ENCODE measurements around the gene CHST11. TPM values are rescaled to one million over a fixed set of nuclear protein-coding genes. Genes with fewer than 3 reads are reported as not detected.

The CHST11 gene
- total and polyA plus RNA-seq, 2 of the 4 experiments (the other 2 are of a cell fraction), result 1.4 to 2.7 TPM

DNA sequence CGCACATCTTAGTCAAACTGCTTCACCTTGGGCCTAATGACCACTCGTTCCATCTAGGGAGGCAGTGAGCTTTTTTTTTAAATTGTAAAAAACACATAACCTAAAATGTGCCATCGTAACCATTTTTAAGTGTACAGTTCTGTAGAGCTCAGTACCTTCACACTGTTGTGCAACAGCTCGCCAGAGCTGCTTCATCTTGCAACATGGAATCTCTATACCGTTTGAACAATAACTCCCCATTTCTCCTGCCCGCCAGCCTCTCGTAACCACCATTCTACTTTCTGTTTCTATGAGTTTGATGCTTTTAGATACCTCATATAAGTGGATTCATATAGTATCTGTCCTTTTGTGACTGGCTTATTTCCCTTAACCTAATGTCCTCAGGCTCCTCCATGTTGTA, 196.2 kb downstream of the CHST11 start:
- dilution Hi-C loops (cut with HindIII; ENCODE audit: low sequenced_read_pairs, unreplicated experiment), result no loop called here
- Histone ChIP-seq H3K4me1 (ENCODE audit: control insufficient read depth, insufficient read depth, low read length) (no peaks in the 10 kb centered on the region), H3K14ac (replicated peaks; ENCODE audit: low read depth, low read length) (no peak overlapping the region), H3K18ac (ENCODE audit: low read depth, low read length) (no peak overlapping the region), H4K91ac (ENCODE audit: insufficient read depth, low read depth, low read length) (no peak overlapping the region), H4K20me1 (ENCODE audit: insufficient read depth, low read length) (no peaks in the 10 kb centered on the region; the same call in 1 of the 2 replicates), H3K9ac (ENCODE audit: low read depth, low read length) (no peak overlapping the region), H4K5ac (ENCODE audit: low read depth, low read length) (no peak overlapping the region), H3K4me2 (ENCODE audit: low read depth, low read length) (no peak overlapping the region), H2BK15ac (ENCODE audit: low read depth, low read length) (no peak overlapping the region), H4K8ac (ENCODE audit: low read depth in 2 of 2, low read length in 2 of 2) (no peak overlapping the region), H3K27me3 (ENCODE audit: control insufficient read depth, insufficient read depth, low read length) (peaks cover 21% of the 10 kb centered on the region), H2AK9ac (replicated peaks; ENCODE audit: low read depth, low read length, poor library complexity) (no peak overlapping the region), H2BK20ac (ENCODE audit: low read depth, low read length) (no peak overlapping the region), H3K9me3 (ENCODE audit: control insufficient read depth, insufficient read depth, low read length) (no peaks in the 10 kb centered on the region; the same call in 1 of the 2 replicates), H2AK5ac (ENCODE audit: low read depth, low read length) (no peak overlapping the region), H3K4ac (ENCODE audit: low read depth, low read length) (no peak overlapping the region), H2BK5ac (ENCODE audit: low read depth, low read length, poor library complexity, severe bottlenecking) (no peak overlapping the region), H2AFZ (replicated peaks; ENCODE audit: low read length, poor library complexity) (no peak overlapping the region), H3K9me1 (ENCODE audit: insufficient read depth, low read length) (no peaks in the 10 kb centered on the region; the same call in 1 of the 2 replicates), H3K23ac (ENCODE audit: low read depth, low read length) (no peak overlapping the region), H3K79me1 (ENCODE audit: low read depth in 1 of 2, low read length in 2 of 2) (no peaks in the 10 kb centered on the region), H3K27ac (ENCODE audit: insufficient read depth, low read length) (no peak overlapping the region), H2BK120ac (ENCODE audit: low read depth, low read length) (no peak overlapping the region), H3K4me3 (ENCODE audit: insufficient read depth, low read depth, low read length) (no peak overlapping the region), H3K56ac (ENCODE audit: extremely low read depth, insufficient read depth, low read length) (no peak overlapping the region), H3K36me3 (ENCODE audit: control insufficient read depth, insufficient read depth, low read length) (no peaks in the 10 kb centered on the region)
- ATAC-seq (ENCODE audit: low read depth) (no peak), DNase-seq (no peak)
- ChIA-PET CTCF (no interaction called here), POLR2A (ENCODE audit: unreplicated experiment) (interaction anchor here (0.6 kb wide), 1 partner anchor 35 kb away, joined by 3 read pairs; no protein-coding TSS in a partner anchor)
- TF ChIP-seq, protein P1, sequence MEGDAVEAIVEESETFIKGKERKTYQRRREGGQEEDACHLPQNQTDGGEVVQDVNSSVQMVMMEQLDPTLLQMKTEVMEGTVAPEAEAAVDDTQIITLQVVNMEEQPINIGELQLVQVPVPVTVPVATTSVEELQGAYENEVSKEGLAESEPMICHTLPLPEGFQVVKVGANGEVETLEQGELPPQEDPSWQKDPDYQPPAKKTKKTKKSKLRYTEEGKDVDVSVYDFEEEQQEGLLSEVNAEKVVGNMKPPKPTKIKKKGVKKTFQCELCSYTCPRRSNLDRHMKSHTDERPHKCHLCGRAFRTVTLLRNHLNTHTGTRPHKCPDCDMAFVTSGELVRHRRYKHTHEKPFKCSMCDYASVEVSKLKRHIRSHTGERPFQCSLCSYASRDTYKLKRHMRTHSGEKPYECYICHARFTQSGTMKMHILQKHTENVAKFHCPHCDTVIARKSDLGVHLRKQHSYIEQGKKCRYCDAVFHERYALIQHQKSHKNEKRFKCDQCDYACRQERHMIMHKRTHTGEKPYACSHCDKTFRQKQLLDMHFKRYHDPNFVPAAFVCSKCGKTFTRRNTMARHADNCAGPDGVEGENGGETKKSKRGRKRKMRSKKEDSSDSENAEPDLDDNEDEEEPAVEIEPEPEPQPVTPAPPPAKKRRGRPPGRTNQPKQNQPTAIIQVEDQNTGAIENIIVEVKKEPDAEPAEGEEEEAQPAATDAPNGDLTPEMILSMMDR (conservative IDR thresholded peaks at IDR 0.05; ENCODE audit: low read depth, low read length), result no peak
- TF ChIP-seq BHLHE40 (IDR thresholded peaks at IDR 0.05; ENCODE audit: low read depth, low read length), result no peak
- no peak for TF ChIP-seq RCOR1 (IDR thresholded peaks at IDR 0.05; ENCODE audit: insufficient replicate concordance, low read length)
- TF ChIP-seq FOS (IDR thresholded peaks at IDR 0.05; ENCODE audit: low read depth, low read length), result no peak
- 0 out of 2 replicates have a peak, but pooled peaks have one; percentile 19 for TF ChIP-seq CEBPB (IDR thresholded peaks at IDR 0.05; ENCODE audit: low read depth, low read length)
- no peak for TF ChIP-seq MAFK (IDR thresholded peaks at IDR 0.05; ENCODE audit: low read depth, low read length)
- in situ Hi-C loops (cut with MboI; ENCODE audit: low sequenced_read_pairs), result no loop called here
- intact Hi-C loops (cut with micrococcal nuclease), result no loop called here
- BruUV-seq (replicated peaks), result no TSS peak
- WGBS, 2 experiments (ENCODE audit: extremely low coverage in 2 of 2, insufficient read length in 1 of 2), result no CpG with 5 or more reads among the region's 7 CpGs
